WTC11 (cell line): ENCODE results near the gene SLC9A9. TPM values are rescaled to one million over a fixed set of nuclear protein-coding genes. Genes with fewer than 3 reads are reported as not detected.

Experiments
- ATAC-seq: fragments of 200-7000 bp; cut with Tn5 transposase; 2 replicates; pipeline ENCODE4 v1.10.0; 2021; ENCODE audit warnings: mild to moderate bottlenecking, moderate library complexity
- CTCF ChIA-PET: fragments of 300-600 bp; sonication (Branson Sonifier 250); formaldehyde crosslinking; loops from one replicate; lab custom pipeline; 2021; ENCODE audit warnings: antibody characterized with exemption; lab: Charles Lee
- POLR2A ChIA-PET: fragments of 350-600 bp; sonication (Branson Sonifier 250); formaldehyde crosslinking; loops from one replicate; lab custom pipeline; 2021; ENCODE audit warnings: antibody characterized with exemption; lab: Charles Lee
- DNase-seq: peaks from one replicate; pipeline ENCODE4 v3.0.0; 2021; ENCODE audit warnings: low spot score
- H3K27ac Mint-ChIP-seq: 2 replicates; pipeline ENCODE4 v1.8.0; 2021; ENCODE audit warnings: mixed read lengths
- H3K27me3 Mint-ChIP-seq: 2 replicates; pipeline ENCODE4 v1.8.0; 2021; ENCODE audit warnings: low read depth, mild to moderate bottlenecking, moderate library complexity, mixed read lengths
- H3K36me3 Mint-ChIP-seq: 2 replicates; pipeline ENCODE4 v1.8.0; 2021; ENCODE audit warnings: mixed read lengths
- H3K4me1 Mint-ChIP-seq: 2 replicates; pipeline ENCODE4 v1.8.0; 2022; ENCODE audit warnings: mixed read lengths
- H3K4me3 Mint-ChIP-seq: 2 replicates; pipeline ENCODE4 v1.8.0; 2021; ENCODE audit warnings: mild to moderate bottlenecking, moderate library complexity, mixed read lengths
- H3K9me3 Mint-ChIP-seq: 2 replicates; pipeline ENCODE4 v1.8.0; 2021; ENCODE audit warnings: mixed read lengths
- CREB1 ChIP-seq: sonication (generic); formaldehyde crosslinking; IDR thresholded peaks from 2 replicates; pipeline ENCODE4 v1.8.0; 2023; ENCODE audit warnings: mild to moderate bottlenecking, missing genetic modification reagents
- HMGA2 ChIP-seq: fragments of 250-450 bp; sonication (Bioruptor Pico); IDR thresholded peaks from 2 replicates; pipeline ENCODE4 v1.4.0; 2021; ENCODE audit warnings: mild to moderate bottlenecking, moderate library complexity
- JAZF1 ChIP-seq: fragments of 250-450 bp; sonication (Bioruptor Pico); IDR thresholded peaks from 2 replicates; pipeline ENCODE4 v1.9.0; 2021; ENCODE audit warnings: moderate library complexity, mild to moderate bottlenecking, inconsistent platforms
- NR1H2 ChIP-seq: sonication (generic); formaldehyde crosslinking; IDR thresholded peaks from 2 replicates; pipeline ENCODE4 v1.9.0; 2021; ENCODE audit warnings: mild to moderate bottlenecking, moderate library complexity, missing genetic modification reagents
- OVOL2 ChIP-seq: fragments of 250-450 bp; sonication (Bioruptor Pico); IDR thresholded peaks from 2 replicates; pipeline ENCODE4 v1.9.0; 2021; ENCODE audit warnings: mild to moderate bottlenecking, borderline replicate concordance
- SMAD4 ChIP-seq: sonication (generic); formaldehyde crosslinking; IDR thresholded peaks from 2 replicates; pipeline ENCODE4 v1.8.0; 2022; ENCODE audit warnings: mild to moderate bottlenecking, missing genetic modification reagents
- ZNF423 ChIP-seq: fragments of 250-450 bp; sonication (Bioruptor Pico); IDR thresholded peaks from 2 replicates; pipeline ENCODE4 v2.1.2; 2022; ENCODE audit warnings: mild to moderate bottlenecking, moderate library complexity
- total RNA-seq: library from RNA; stranded (reverse); gene quantifications from 3 replicates; pipeline ENCODE4 v1.2.3, GENCODE V29; 2021
- TF ChIP-seq, protein P1 (sequence below): sonication (generic); formaldehyde crosslinking; IDR thresholded peaks from 2 replicates; pipeline ENCODE4 v1.8.1; 2023; ENCODE audit warnings: mild to moderate bottlenecking, missing genetic modification reagents, borderline replicate concordance
- TF ChIP-seq, protein P2 (sequence below): sonication (generic); formaldehyde crosslinking; IDR thresholded peaks from 2 replicates; pipeline ENCODE4 v1.8.0; 2022; ENCODE audit warnings: mild to moderate bottlenecking, missing genetic modification reagents
- TF ChIP-seq, protein P3 (sequence below): sonication (generic); formaldehyde crosslinking; IDR thresholded peaks from 2 replicates; pipeline ENCODE4 v1.8.1; 2022; ENCODE audit warnings: low read depth, missing genetic modification reagents, borderline replicate concordance
- TF ChIP-seq, protein P4 (sequence below): sonication (generic); formaldehyde crosslinking; IDR thresholded peaks from 2 replicates; pipeline ENCODE4 v1.8.1; 2023; ENCODE audit warnings: mild to moderate bottlenecking, moderate library complexity, missing genetic modification reagents
- TF ChIP-seq, protein P5 (sequence below): fragments of 250-450 bp; sonication (Bioruptor Pico); IDR thresholded peaks from 2 replicates; pipeline ENCODE4 v1.9.0; 2021; ENCODE audit warnings: mild to moderate bottlenecking
- TF ChIP-seq, protein P6 (sequence below): sonication (generic); formaldehyde crosslinking; IDR thresholded peaks from 2 replicates; pipeline ENCODE4 v1.8.1; 2022; ENCODE audit warnings: mild to moderate bottlenecking, moderate library complexity, missing genetic modification reagents
- TF ChIP-seq, protein P7 (sequence below): sonication (generic); formaldehyde crosslinking; conservative IDR thresholded peaks from 2 replicates; pipeline ENCODE4 v1.8.1; 2022; ENCODE audit warnings: mild to moderate bottlenecking, missing genetic modification reagents
- TF ChIP-seq, protein P8 (sequence below): sonication (generic); formaldehyde crosslinking; IDR thresholded peaks from 2 replicates; pipeline ENCODE4 v1.8.0; 2023; ENCODE audit warnings: missing genetic modification reagents
- TF ChIP-seq, protein P9 (sequence below): fragments of 250-450 bp; sonication (Bioruptor Pico); IDR thresholded peaks from 2 replicates; pipeline ENCODE4 v1.8.0; 2021; ENCODE audit warnings: mild to moderate bottlenecking

Gene SLC9A9
- total RNA-seq, 1 experiment from 2014 or later = 1.2 TPM

DNA sequence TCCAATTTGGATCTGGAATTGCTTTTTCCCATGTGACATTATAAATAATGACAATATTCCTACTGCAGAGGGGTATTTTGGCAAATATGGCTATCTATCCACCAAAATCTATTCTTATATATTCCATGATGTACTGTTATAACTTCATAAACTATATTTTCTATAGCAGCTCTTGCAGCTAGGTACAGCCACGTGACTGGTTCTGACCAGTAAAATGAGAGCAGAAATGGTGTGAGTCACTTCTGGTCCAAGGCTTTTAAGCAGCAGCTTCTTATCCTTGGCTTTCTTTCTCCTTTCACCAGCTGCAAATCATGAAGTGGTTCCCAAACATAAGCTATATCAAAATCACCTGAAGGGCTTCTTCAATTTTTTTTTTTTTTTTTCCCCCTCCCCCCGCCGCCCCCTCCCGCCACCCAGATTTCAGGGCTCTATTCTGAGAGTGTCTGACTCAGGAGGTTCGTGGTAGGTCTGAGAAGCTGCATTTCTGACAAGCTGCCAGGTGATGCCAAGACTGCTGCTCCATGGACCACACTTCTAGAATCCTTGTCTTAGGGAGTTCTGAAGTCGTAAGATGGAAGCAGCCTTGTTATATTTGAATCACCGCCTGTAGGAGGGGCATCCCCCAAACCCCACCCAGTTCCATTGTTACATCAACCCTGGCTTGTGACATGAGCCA is 371.2 kb downstream of the SLC9A9 start (continued):
- TF ChIP-seq, protein P1, sequence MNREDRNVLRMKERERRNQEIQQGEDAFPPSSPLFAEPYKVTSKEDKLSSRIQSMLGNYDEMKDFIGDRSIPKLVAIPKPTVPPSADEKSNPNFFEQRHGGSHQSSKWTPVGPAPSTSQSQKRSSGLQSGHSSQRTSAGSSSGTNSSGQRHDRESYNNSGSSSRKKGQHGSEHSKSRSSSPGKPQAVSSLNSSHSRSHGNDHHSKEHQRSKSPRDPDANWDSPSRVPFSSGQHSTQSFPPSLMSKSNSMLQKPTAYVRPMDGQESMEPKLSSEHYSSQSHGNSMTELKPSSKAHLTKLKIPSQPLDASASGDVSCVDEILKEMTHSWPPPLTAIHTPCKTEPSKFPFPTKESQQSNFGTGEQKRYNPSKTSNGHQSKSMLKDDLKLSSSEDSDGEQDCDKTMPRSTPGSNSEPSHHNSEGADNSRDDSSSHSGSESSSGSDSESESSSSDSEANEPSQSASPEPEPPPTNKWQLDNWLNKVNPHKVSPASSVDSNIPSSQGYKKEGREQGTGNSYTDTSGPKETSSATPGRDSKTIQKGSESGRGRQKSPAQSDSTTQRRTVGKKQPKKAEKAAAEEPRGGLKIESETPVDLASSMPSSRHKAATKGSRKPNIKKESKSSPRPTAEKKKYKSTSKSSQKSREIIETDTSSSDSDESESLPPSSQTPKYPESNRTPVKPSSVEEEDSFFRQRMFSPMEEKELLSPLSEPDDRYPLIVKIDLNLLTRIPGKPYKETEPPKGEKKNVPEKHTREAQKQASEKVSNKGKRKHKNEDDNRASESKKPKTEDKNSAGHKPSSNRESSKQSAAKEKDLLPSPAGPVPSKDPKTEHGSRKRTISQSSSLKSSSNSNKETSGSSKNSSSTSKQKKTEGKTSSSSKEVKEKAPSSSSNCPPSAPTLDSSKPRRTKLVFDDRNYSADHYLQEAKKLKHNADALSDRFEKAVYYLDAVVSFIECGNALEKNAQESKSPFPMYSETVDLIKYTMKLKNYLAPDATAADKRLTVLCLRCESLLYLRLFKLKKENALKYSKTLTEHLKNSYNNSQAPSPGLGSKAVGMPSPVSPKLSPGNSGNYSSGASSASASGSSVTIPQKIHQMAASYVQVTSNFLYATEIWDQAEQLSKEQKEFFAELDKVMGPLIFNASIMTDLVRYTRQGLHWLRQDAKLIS = no peak
- TF ChIP-seq ZNF423 = no peak
- TF ChIP-seq, protein P2, sequence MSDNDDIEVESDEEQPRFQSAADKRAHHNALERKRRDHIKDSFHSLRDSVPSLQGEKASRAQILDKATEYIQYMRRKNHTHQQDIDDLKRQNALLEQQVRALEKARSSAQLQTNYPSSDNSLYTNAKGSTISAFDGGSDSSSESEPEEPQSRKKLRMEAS (CRISPR knock-in tag) = no peak

DNA sequence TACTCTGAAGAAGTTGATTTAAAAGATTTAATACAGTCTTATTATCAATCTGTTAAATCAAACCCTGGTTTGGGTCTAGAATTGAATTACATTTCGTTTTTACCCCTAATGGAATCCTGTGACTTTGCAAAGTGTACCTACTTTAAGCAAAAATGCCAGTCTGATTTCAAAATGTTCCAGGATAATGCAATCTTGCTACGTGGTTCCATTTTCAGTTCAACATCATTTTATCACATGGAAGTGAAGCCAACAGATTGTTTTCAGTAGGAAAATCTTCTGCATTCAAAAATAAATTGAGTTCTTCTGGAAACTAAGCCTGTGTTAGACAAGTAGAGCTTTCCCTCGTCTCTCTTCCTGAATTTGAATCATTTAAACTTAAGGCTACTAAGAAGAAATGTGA is 372.3 kb downstream of the SLC9A9 start:
- TF ChIP-seq, protein P3, sequence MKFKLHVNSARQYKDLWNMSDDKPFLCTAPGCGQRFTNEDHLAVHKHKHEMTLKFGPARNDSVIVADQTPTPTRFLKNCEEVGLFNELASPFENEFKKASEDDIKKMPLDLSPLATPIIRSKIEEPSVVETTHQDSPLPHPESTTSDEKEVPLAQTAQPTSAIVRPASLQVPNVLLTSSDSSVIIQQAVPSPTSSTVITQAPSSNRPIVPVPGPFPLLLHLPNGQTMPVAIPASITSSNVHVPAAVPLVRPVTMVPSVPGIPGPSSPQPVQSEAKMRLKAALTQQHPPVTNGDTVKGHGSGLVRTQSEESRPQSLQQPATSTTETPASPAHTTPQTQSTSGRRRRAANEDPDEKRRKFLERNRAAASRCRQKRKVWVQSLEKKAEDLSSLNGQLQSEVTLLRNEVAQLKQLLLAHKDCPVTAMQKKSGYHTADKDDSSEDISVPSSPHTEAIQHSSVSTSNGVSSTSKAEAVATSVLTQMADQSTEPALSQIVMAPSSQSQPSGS (CRISPR knock-in tag) = no peak
- TF ChIP-seq, protein P1 = no peak
- TF ChIP-seq CREB1 (CRISPR knock-in tag) (no peak), JAZF1 (no peak), HMGA2 (CRISPR knock-in tag) (no peak), NR1H2 (CRISPR knock-in tag) (no peak), SMAD4 (CRISPR knock-in tag) (no peak), OVOL2 (CRISPR knock-in tag) (no peak)
- TF ChIP-seq, protein P4, sequence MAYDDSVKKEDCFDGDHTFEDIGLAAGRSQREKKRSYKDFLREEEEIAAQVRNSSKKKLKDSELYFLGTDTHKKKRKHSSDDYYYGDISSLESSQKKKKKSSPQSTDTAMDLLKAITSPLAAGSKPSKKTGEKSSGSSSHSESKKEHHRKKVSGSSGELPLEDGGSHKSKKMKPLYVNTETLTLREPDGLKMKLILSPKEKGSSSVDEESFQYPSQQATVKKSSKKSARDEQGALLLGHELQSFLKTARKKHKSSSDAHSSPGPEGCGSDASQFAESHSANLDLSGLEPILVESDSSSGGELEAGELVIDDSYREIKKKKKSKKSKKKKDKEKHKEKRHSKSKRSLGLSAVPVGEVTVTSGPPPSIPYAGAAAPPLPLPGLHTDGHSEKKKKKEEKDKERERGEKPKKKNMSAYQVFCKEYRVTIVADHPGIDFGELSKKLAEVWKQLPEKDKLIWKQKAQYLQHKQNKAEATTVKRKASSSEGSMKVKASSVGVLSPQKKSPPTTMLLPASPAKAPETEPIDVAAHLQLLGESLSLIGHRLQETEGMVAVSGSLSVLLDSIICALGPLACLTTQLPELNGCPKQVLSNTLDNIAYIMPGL (CRISPR knock-in tag) = no peak
- TF ChIP-seq, protein P5, sequence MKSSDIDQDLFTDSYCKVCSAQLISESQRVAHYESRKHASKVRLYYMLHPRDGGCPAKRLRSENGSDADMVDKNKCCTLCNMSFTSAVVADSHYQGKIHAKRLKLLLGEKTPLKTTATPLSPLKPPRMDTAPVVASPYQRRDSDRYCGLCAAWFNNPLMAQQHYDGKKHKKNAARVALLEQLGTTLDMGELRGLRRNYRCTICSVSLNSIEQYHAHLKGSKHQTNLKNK (CRISPR knock-in tag) = no peak
- TF ChIP-seq, protein P6, sequence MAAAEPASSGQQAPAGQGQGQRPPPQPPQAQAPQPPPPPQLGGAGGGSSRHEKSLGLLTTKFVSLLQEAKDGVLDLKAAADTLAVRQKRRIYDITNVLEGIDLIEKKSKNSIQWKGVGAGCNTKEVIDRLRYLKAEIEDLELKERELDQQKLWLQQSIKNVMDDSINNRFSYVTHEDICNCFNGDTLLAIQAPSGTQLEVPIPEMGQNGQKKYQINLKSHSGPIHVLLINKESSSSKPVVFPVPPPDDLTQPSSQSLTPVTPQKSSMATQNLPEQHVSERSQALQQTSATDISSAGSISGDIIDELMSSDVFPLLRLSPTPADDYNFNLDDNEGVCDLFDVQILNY (CRISPR knock-in tag) = no peak
- TF ChIP-seq, protein P7, sequence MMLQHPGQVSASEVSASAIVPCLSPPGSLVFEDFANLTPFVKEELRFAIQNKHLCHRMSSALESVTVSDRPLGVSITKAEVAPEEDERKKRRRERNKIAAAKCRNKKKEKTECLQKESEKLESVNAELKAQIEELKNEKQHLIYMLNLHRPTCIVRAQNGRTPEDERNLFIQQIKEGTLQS = no peak
- TF ChIP-seq, protein P2 (CRISPR knock-in tag) = no peak
- TF ChIP-seq, protein P8, sequence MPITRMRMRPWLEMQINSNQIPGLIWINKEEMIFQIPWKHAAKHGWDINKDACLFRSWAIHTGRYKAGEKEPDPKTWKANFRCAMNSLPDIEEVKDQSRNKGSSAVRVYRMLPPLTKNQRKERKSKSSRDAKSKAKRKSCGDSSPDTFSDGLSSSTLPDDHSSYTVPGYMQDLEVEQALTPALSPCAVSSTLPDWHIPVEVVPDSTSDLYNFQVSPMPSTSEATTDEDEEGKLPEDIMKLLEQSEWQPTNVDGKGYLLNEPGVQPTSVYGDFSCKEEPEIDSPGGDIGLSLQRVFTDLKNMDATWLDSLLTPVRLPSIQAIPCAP (CRISPR knock-in tag) = no peak
- TF ChIP-seq, protein P9, sequence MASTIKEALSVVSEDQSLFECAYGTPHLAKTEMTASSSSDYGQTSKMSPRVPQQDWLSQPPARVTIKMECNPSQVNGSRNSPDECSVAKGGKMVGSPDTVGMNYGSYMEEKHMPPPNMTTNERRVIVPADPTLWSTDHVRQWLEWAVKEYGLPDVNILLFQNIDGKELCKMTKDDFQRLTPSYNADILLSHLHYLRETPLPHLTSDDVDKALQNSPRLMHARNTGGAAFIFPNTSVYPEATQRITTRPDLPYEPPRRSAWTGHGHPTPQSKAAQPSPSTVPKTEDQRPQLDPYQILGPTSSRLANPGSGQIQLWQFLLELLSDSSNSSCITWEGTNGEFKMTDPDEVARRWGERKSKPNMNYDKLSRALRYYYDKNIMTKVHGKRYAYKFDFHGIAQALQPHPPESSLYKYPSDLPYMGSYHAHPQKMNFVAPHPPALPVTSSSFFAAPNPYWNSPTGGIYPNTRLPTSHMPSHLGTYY (CRISPR knock-in tag) = no peak
- TF ChIP-seq, all 79 proteins: peak for 0
- CTCF ChIA-PET = no interaction called here
- Mint-ChIP-seq H3K36me3 (no peaks in the 10 kb centered on the region), H3K9me3 (no peaks in the 10 kb centered on the region), H3K27ac (no peak overlapping the region), H3K4me1 (peaks cover 22% of the 10 kb centered on the region), H3K27me3 (no peaks in the 10 kb centered on the region; the same call in 1 of the 2 replicates), H3K4me3 (no peak overlapping the region)
- no peak for DNase-seq
- ATAC-seq = no peak
- POLR2A ChIA-PET = no interaction called here
